AG10803 (cell line): Measurements from ENCODE around the gene PRKAA1.

Source experiments
- DNase-seq: peaks from one replicate; pipeline ENCODE4 v3.0.0; 2010; ENCODE audit warnings: low read depth
- H3K4me3 ChIP-seq: 2 replicates; pipeline ENCODE4 v1.5.1; 2011; ENCODE audit warnings: mild to moderate bottlenecking, low read length, control low read depth
- TF ChIP-seq, protein P1 (sequence below): conservative IDR thresholded peaks from 2 replicates; pipeline ENCODE4 v1.5.1; 2011; ENCODE audit warnings: mild to moderate bottlenecking, low read length, control low read depth, inconsistent platforms

Gene PRKAA1

GRCh38 chr5:40823459-40823858 is 25.3 kb upstream of the PRKAA1 start:
- TF ChIP-seq, protein P1, sequence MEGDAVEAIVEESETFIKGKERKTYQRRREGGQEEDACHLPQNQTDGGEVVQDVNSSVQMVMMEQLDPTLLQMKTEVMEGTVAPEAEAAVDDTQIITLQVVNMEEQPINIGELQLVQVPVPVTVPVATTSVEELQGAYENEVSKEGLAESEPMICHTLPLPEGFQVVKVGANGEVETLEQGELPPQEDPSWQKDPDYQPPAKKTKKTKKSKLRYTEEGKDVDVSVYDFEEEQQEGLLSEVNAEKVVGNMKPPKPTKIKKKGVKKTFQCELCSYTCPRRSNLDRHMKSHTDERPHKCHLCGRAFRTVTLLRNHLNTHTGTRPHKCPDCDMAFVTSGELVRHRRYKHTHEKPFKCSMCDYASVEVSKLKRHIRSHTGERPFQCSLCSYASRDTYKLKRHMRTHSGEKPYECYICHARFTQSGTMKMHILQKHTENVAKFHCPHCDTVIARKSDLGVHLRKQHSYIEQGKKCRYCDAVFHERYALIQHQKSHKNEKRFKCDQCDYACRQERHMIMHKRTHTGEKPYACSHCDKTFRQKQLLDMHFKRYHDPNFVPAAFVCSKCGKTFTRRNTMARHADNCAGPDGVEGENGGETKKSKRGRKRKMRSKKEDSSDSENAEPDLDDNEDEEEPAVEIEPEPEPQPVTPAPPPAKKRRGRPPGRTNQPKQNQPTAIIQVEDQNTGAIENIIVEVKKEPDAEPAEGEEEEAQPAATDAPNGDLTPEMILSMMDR = no peak
- H3K4me3 ChIP-seq = no peak overlapping the region
- no peak for DNase-seq

- TF ChIP-seq, protein P1 = no peak
- no peak for DNase-seq
- H3K4me3 ChIP-seq = no peak overlapping the region
Observed at GRCh38 chr5:40813698-40814281, 15.6 kb upstream of the PRKAA1 start.

DNA sequence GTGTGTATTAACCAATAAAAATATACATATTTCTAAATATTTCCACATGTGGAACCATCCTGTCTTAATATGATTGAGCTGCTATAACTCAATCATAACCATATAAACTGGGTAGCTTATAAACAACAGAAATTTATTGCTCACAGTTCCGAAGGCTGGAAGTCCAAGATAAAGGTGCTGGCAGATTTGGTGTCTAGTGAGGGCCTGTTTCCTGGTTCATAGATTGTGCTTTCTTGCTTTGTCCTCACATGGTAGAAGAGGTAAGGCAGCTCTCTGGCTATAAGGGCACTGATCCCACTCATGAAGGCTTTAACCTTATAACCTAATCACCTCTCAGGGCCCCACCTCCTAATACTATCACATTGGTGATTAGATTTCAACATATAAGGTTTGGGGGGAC is 14.0 kb upstream of the PRKAA1 start:
- DNase-seq = no peak
- H3K4me3 ChIP-seq = no peak overlapping the region
- TF ChIP-seq, protein P1 = no peak

- DNase-seq = no peak
- TF ChIP-seq, protein P1 = no peak
- no peak overlapping the region for H3K4me3 ChIP-seq
Observed at GRCh38 chr5:40801771-40802562, 3.8 kb upstream of the PRKAA1 start.

GRCh38 chr5:40799258-40799657 is 1.1 kb upstream of the PRKAA1 start:
- peak overlapping the region; percentile 97 for H3K4me3 ChIP-seq
- TF ChIP-seq, protein P1 = no peak
- DNase-seq = peak; percentile 8

DNA sequence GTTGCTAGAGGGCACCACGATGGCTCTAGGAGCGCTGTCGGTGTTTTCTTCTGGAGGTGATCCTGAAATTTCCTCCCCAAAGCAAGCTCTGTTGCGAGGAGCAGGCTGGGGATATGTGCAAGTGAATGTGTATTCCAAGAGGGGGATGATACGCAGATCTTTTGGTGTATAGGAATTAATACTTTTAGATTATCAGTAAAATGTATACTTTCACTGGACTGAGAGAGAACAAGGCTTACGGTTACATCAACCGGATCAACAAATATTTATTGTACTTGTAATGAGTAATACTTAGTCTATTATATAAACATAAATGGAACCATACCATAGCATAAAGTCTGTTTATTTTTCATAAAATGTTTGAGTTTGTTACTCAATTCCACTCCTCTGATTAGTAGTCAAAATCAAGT is 632 bp upstream of the PRKAA1 start:
- TF ChIP-seq, protein P1 = peak; percentile 22; the same call in 1 of the 2 replicates
- DNase-seq = no peak
- peak overlapping the region; percentile 97 for H3K4me3 ChIP-seq

DNA sequence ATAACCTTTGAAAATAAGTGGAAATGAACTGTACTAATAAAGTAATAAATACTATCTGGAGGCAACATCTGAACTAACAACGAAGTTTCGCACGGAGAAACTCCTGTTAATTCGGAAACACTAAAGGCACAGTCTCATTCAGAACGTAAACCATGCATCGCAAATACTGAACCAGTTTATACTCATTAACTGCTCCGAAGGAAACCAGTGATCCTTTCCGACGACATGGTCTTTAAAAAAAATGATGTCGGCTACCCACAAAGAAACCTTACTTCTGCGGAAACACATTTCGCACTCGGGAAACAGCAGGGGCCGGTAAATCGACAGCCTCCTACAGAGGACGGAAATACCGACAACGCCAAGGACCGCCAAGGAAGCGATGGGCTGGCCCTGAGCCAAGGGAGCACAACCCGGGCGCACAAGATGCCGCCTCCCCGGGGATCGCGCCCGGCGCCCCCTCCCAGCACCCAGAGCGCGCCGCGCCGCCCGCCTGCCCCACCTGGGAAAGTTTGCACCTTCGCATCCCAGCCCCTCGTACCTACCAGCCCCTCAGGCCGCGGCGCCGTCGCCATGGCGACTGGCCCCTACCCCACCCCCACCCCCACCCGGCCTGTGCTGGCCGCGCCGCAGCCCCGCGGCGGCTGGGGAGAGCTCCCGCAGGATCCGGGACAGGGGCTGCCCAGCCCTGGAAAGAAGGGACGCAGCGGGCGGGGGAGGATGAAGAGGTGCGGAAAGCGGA is 732 bp downstream of the PRKAA1 start:
- TF ChIP-seq, protein P1 = no peak
- DNase-seq = peak; percentile 59
- H3K4me3 ChIP-seq = peak overlapping the region; percentile 91
